ENCODE results near the gene PTPN3.

The PTPN3 gene

DNA sequence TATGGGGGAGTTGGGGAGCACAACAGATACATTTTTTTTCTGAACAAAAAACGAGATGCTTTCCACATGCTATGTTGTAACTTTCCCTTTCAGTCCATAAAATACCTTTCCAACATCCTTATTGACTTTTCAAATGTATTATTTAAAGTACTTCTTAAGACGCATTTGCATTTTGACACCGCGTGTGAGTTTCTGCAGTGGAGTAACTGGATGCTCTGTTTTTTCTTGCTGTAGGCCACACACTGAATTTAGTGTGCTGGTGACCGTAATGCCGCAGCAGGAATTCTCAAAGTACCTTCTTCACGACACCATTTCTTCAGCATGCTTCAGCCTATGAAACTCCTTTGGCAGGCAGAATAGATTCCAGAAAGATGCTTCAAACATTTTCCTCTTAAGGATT lies 163.0 kb downstream of the PTPN3 start:
- no peak for DNase-seq

DNA sequence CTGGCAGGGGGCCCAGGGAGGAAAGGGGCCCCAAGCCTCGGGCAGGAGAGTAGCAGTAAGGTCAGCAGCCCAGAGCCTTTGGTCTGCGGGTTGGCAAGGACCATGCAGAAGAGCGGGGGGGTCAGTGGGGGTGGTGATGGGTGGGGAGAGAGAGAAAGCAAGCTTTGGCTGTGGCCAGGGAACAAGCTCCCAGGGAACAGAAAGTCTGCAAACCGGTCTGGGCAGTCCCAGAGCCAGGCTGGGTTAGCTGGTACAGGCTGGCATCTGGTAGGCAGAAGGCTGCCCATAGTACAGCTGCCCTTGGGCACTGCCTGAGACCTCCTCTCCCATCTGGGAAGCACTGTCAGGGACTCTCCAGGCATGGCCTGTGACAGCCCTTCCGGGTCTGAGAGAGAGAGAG lies 166.8 kb downstream of the PTPN3 start:
- DNase-seq, result no peak

DNA sequence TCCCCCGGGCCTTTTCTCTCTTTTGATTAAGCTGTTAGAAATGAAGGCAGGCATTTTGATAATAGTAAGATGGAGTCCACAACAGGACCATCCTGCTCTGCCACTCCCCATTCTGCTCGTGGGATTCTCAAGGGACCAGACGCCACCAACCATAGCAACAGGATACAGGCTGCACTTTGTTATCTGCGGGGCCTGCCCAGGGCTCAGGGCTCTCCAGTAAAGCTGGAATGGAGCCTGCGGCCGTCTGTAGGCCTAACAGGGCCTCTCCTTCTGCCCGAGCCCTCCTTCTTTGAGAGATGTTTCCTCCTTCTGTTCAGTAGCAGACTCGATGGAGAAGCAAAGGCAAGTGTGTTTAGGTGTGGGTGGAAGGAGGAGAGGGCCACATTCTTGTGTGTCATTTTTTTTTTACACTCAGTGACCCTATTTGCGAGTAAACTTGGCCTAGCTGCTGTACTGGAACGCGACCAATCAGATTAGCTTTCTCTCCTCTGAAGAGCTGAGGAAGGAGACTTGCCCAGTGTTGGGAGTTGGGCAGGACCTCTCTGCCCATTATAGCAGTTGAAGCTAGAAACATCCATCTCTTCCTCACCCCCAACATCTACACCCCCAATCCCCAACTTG lies 168.4 kb downstream of the PTPN3 start:
- DNase-seq, result no peak

DNA sequence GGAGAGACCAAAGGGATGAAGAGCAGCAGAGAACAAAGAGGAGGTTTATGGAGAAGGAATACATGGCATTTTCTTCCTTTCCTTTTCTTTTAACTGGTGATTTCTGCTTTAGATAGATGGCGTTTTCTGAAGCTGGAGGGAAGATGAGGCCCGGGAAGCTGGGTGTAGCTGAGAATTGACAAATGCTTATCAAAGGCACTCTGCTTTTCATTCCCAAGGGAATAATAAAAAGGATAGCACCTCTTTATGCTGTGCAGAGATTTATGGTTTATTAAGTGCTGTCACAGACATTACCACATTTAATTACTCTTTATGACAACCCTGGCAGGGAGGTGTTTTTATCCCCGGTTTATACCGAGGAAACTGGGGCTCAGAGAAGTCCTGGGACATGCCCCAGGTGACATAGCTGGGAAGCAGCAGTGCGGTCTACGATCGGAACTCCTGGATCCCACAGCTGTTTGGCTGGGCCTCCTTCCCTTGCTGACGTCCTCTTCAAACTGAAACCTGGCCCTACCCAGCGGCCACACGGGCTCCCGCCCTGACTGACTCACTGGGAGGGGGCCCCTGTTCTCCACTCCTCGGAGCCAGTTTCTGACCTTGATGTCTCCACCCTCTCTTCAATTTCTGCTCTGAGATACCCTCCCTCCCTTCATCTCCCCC lies 169.0 kb downstream of the PTPN3 start:
- DNase-seq, result no peak

Measured in stimulated activated CD4-positive, alpha-beta T cell treated with anti-CD3 and anti-CD28 coated beads, Interleukin-2, amount 100 ng/mL, for 24 hours (primary cell).